Measurements from ENCODE around the gene AQP6. TPM values are rescaled to one million over a fixed set of nuclear protein-coding genes. Genes with fewer than 3 reads are reported as not detected.
A peak's percentile ranks its signal among the peaks of the same experiment; 100 is the strongest.

AQP6 gene
- total and polyA plus RNA-seq, 10 donors = 0.03 to 0.36 TPM; not detected in 8

GRCh38 chr12:49966511-49967041 is 6.2 kb upstream of the AQP6 start:
- H3K27ac ChIP-seq = no peak overlapping the region
- 31 to 37% (median 33%) methylated on average over 13 to 16 of the region's 16 CpGs for WGBS, 5 donors
- peaks cover 0 to 100% (median 20%) of the 10 kb centered on the region in 7 donors for H3K27me3 ChIP-seq (replicated peaks in 1 of 7)
- peaks cover 7 to 18% (median 13%) of the 10 kb centered on the region in 6 donors for H3K4me1 ChIP-seq
- no peak for DNase-seq
- no peaks in the 10 kb centered on the region for H3K36me3 ChIP-seq
- intact Hi-C loops (cut with DNase I; ENCODE audit: low total_unique reads) = loop anchor here (5.0 kb wide), 1 partner anchor 91 kb away; the partner anchor contains the start of gene ASIC1
- TF ChIP-seq POLR2A (IDR thresholded peaks at IDR 0.05) (no peak), POLR2AphosphoS5 (IDR thresholded peaks at IDR 0.05) (no peak)
- TF ChIP-seq, protein P1, sequence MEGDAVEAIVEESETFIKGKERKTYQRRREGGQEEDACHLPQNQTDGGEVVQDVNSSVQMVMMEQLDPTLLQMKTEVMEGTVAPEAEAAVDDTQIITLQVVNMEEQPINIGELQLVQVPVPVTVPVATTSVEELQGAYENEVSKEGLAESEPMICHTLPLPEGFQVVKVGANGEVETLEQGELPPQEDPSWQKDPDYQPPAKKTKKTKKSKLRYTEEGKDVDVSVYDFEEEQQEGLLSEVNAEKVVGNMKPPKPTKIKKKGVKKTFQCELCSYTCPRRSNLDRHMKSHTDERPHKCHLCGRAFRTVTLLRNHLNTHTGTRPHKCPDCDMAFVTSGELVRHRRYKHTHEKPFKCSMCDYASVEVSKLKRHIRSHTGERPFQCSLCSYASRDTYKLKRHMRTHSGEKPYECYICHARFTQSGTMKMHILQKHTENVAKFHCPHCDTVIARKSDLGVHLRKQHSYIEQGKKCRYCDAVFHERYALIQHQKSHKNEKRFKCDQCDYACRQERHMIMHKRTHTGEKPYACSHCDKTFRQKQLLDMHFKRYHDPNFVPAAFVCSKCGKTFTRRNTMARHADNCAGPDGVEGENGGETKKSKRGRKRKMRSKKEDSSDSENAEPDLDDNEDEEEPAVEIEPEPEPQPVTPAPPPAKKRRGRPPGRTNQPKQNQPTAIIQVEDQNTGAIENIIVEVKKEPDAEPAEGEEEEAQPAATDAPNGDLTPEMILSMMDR (IDR thresholded peaks at IDR 0.05 in 8 of 11, conservative IDR thresholded peaks at IDR 0.05 in 3 of 11) = no peak
- no peaks in the 10 kb centered on the region for H3K9me3 ChIP-seq
- H3K4me3 ChIP-seq = peak overlapping the region in 2 of 8 donors; percentile 37 to 72

GRCh38 chr12:49967042-49967776 is 5.5 kb upstream of the AQP6 start:
- WGBS, 5 donors = 0 to 2% (median 2%) methylated on average over 16 to 40 of the region's 40 CpGs
- intact Hi-C loops (cut with DNase I; ENCODE audit: low total_unique reads) = loop anchor here (5.0 kb wide), 1 partner anchor 90 kb away; the partner anchor contains the start of gene ASIC1
- H3K9me3 ChIP-seq = no peaks in the 10 kb centered on the region
- H3K4me3 ChIP-seq = peak overlapping the region; percentile 1 to 72 (median 34)
- H3K36me3 ChIP-seq = no peaks in the 10 kb centered on the region
- DNase-seq = peak; percentile 98
- peaks cover 7 to 24% (median 13%) of the 10 kb centered on the region in 6 donors for H3K4me1 ChIP-seq
- peaks cover 0 to 94% (median 19%) of the 10 kb centered on the region in 7 donors for H3K27me3 ChIP-seq (replicated peaks in 1 of 7)
- TF ChIP-seq POLR2AphosphoS5 (IDR thresholded peaks at IDR 0.05) (peak; percentile 1 to 69 (median 35)), POLR2A (IDR thresholded peaks at IDR 0.05) (no peak)
- TF ChIP-seq, protein P1 (IDR thresholded peaks at IDR 0.05 in 8 of 11, conservative IDR thresholded peaks at IDR 0.05 in 3 of 11) = peak; percentile 87 to 97 (median 93)
- no peak overlapping the region for H3K27ac ChIP-seq

DNA sequence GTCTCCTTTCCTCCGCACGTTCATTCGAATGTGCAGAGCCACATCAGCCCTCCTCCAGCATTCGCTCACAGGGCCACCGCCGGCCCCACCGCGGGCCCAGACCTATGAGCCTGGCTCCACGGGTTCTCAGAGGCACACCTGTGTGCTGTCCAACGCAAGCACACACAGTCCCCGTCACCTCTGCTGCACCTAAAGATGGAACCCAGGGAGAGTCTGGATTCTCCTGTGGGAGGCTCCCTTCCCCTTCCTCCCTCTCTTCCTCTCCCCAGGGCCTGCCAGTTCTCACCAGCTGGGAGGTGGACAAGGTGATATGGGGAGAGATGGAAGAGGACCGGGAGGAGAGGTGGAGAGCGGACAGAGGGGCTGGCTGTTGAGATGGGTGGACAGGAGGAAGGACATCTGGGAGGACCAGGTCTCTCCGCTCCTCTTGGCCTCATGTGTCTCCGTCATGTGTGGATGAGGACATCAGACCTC is 4.9 kb upstream of the AQP6 start:
- Histone ChIP-seq H3K4me1 (peaks cover 7 to 24% (median 13%) of the 10 kb centered on the region in 6 donors), H3K27me3 (replicated peaks in 1 of 7) (peaks cover 0 to 91% (median 19%) of the 10 kb centered on the region in 7 donors), H3K9me3 (no peaks in the 10 kb centered on the region), H3K4me3 (peak overlapping the region in 6 of 8 donors; percentile 28 to 72 (median 36)), H3K36me3 (no peaks in the 10 kb centered on the region), H3K27ac (no peak overlapping the region)
- intact Hi-C loops (cut with DNase I; ENCODE audit: low total_unique reads) = loop anchor here (5.0 kb wide), 1 partner anchor 89 kb away; the partner anchor contains the start of gene ASIC1
- TF ChIP-seq POLR2A (IDR thresholded peaks at IDR 0.05) (no peak), POLR2AphosphoS5 (IDR thresholded peaks at IDR 0.05) (no peak)
- TF ChIP-seq, protein P1 (IDR thresholded peaks at IDR 0.05 in 8 of 11, conservative IDR thresholded peaks at IDR 0.05 in 3 of 11) = no peak
- no peak for DNase-seq
- 34 to 54% (median 38%) methylated on average over 10 to 15 of the region's 15 CpGs for WGBS, 5 donors

GRCh38 chr12:49968471-49968870 is 4.3 kb upstream of the AQP6 start:
- H3K4me3 ChIP-seq = no peak overlapping the region
- H3K27me3 ChIP-seq (replicated peaks in 1 of 7) = peaks cover 0 to 91% (median 19%) of the 10 kb centered on the region in 7 donors
- DNase-seq = no peak
- no peak overlapping the region for H3K27ac ChIP-seq
- intact Hi-C loops (cut with DNase I; ENCODE audit: low total_unique reads) = loop anchor here (5.0 kb wide), 1 partner anchor 89 kb away; the partner anchor contains the start of gene ASIC1
- H3K9me3 ChIP-seq = no peaks in the 10 kb centered on the region
- TF ChIP-seq POLR2AphosphoS5 (IDR thresholded peaks at IDR 0.05) (no peak), POLR2A (IDR thresholded peaks at IDR 0.05) (no peak)
- TF ChIP-seq, protein P1 (IDR thresholded peaks at IDR 0.05 in 8 of 11, conservative IDR thresholded peaks at IDR 0.05 in 3 of 11) = no peak
- peaks cover 7 to 24% (median 13%) of the 10 kb centered on the region in 6 donors for H3K4me1 ChIP-seq
- 69 to 93% (median 84%) methylated on average over 3 to 6 of the region's 6 CpGs for WGBS, 5 donors
- H3K36me3 ChIP-seq = no peaks in the 10 kb centered on the region

Measured in spleen (tissue), 11 donors.